Progenitor cell of endocrine pancreas (in vitro differentiated cells): Measurements from ENCODE around the gene SKI. TPM values are rescaled to one million over a fixed set of nuclear protein-coding genes. Genes with fewer than 3 reads are reported as not detected.

Experiments
- DNase-seq: peaks from one replicate; pipeline ENCODE4 v3.0.0; 2021; ENCODE audit warnings: low spot score; ENCODE audit not compliant: unreplicated experiment
- H3K27ac Mint-ChIP-seq: 2 replicates; pipeline ENCODE4 v1.8.0; 2021; ENCODE audit warnings: mild to moderate bottlenecking, moderate library complexity, mixed read lengths
- H3K27me3 Mint-ChIP-seq: 2 replicates; pipeline ENCODE4 v1.8.0; 2021; ENCODE audit warnings: mixed read lengths
- H3K36me3 Mint-ChIP-seq: 2 replicates; pipeline ENCODE4 v1.8.0; 2022; ENCODE audit warnings: mixed read lengths; ENCODE audit not compliant: insufficient read depth
- H3K4me1 Mint-ChIP-seq: 2 replicates; pipeline ENCODE4 v1.8.0; 2021; ENCODE audit warnings: low read depth, mixed read lengths
- H3K4me3 Mint-ChIP-seq: 2 replicates; pipeline ENCODE4 v1.8.0; 2021; ENCODE audit warnings: low read depth, mild to moderate bottlenecking, moderate library complexity, mixed read lengths
- H3K9me3 Mint-ChIP-seq: 2 replicates; pipeline ENCODE4 v1.8.0; 2021; ENCODE audit warnings: low read depth, mixed read lengths
- total RNA-seq: library from RNA; stranded (reverse); gene quantifications from 2 replicates; pipeline ENCODE4 v1.2.1, GENCODE V29; 2021
- TF ChIP-seq, protein P1 (sequence below): fragments of 200-600 bp; sonication (generic); IDR thresholded peaks from one replicate; pipeline ENCODE4 v1.5.0; 2021; ENCODE audit warnings: antibody characterized with exemption, mild to moderate bottlenecking; ENCODE audit not compliant: unreplicated experiment

SKI gene
- total RNA-seq, 1 donor from 2014 or later = 56.2 TPM

DNA sequence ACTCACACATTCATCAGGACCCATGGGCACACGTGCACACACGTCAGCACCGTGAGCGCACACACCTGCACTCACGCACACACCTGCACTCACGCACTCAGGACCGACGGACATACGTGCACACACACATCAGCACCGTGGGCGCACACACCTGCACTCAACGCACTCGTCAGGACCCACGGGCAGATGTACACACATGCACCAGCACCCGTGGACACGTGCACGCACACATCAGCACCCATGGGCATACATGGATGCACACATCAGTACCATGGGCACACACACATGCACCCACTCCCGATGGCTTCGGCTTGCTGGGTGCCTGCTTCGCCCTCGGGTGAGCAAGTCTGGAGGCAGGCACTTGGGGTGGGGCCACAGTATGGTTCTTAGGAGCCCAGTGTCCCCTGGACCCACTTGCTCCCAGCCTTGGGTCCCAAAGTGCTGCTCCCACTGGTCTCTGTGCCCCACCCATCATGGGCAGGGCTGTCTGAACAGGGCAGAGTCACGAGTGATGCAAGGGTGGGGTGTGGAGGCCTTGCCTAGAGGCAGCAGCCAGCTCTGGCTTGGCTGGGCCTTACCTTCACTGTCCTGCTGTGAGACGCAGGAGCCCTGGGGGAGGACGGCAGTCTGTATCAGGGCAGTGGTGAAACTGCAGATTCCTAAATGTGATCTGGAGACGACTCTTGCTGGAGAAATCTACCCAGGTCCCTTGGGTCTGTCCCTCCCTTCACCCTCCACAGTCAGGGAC lies 49.8 kb downstream of the SKI start:
- TF ChIP-seq, protein P1, sequence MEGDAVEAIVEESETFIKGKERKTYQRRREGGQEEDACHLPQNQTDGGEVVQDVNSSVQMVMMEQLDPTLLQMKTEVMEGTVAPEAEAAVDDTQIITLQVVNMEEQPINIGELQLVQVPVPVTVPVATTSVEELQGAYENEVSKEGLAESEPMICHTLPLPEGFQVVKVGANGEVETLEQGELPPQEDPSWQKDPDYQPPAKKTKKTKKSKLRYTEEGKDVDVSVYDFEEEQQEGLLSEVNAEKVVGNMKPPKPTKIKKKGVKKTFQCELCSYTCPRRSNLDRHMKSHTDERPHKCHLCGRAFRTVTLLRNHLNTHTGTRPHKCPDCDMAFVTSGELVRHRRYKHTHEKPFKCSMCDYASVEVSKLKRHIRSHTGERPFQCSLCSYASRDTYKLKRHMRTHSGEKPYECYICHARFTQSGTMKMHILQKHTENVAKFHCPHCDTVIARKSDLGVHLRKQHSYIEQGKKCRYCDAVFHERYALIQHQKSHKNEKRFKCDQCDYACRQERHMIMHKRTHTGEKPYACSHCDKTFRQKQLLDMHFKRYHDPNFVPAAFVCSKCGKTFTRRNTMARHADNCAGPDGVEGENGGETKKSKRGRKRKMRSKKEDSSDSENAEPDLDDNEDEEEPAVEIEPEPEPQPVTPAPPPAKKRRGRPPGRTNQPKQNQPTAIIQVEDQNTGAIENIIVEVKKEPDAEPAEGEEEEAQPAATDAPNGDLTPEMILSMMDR = no peak
- H3K27me3 Mint-ChIP-seq = no peaks in the 10 kb centered on the region
- H3K27ac Mint-ChIP-seq = peak overlapping the region; percentile 24
- H3K36me3 Mint-ChIP-seq = peaks cover 3% of the 10 kb centered on the region
- no peak for DNase-seq
- peaks cover 32% of the 10 kb centered on the region for H3K4me1 Mint-ChIP-seq
- H3K9me3 Mint-ChIP-seq = no peaks in the 10 kb centered on the region
- H3K4me3 Mint-ChIP-seq = no peak overlapping the region

DNA sequence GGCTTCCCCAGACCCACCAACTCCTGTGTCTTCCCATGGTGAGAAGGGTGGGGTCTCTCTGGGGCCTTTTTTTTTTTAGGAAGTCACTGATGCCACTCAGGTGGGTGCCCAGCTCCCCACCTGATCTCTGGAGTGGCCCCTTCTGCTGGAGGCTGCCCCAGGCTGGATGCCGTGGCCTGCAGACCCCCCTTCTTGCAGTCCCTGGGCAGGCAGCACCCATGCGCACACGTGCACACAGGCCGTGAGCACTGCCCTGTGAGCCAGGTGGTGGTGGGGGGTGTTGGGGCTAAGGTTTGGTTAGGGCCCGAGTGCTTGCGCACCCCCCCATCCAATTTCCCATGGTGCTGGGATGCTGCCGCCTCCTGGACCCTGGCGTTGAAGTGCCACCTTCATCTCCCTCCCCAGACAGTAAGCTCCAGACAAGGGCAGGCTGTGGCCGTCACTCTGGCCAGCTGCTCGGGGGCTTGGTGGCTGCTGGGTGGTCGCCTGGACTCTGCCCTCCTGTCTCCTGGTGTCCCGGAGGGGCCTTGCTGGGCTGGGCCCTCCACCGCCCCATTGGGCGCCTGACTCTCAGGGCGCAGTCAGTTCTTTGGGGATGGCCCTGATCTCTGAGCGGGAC lies 50.6 kb downstream of the SKI start:
- Mint-ChIP-seq H3K36me3 (peaks cover 3% of the 10 kb centered on the region), H3K4me1 (peaks cover 31% of the 10 kb centered on the region), H3K9me3 (no peaks in the 10 kb centered on the region), H3K4me3 (no peak overlapping the region), H3K27ac (peak overlapping the region; percentile 90), H3K27me3 (no peaks in the 10 kb centered on the region)
- TF ChIP-seq, protein P1 = no peak
- no peak for DNase-seq

DNA sequence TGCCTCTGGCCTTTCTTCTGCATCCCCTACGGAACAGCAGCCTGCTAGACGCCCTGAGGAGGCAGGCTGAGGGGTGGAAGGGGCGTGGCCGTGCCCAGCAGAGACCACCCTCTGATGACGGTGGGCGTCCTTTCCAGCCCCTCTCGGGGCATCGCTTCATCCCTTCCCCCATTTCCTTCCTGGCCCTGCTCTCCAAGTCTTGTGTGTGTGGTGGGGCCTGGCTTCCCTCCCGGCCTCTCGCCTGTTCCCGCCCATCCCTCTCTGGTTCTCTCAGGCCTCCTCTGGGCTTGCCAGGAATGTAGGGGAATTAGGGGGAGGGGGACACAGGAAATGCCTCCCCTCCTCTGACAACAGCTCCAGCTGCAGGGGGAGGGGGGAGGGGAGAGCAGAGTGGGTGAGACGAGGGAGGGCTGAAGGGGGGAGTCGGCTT lies 51.1 kb downstream of the SKI start:
- TF ChIP-seq, protein P1 = no peak
- Mint-ChIP-seq H3K27me3 (no peaks in the 10 kb centered on the region), H3K4me3 (no peak overlapping the region), H3K27ac (peak overlapping the region; percentile 90), H3K9me3 (no peaks in the 10 kb centered on the region), H3K36me3 (peaks cover 3% of the 10 kb centered on the region), H3K4me1 (peaks cover 32% of the 10 kb centered on the region)
- DNase-seq = no peak

DNA sequence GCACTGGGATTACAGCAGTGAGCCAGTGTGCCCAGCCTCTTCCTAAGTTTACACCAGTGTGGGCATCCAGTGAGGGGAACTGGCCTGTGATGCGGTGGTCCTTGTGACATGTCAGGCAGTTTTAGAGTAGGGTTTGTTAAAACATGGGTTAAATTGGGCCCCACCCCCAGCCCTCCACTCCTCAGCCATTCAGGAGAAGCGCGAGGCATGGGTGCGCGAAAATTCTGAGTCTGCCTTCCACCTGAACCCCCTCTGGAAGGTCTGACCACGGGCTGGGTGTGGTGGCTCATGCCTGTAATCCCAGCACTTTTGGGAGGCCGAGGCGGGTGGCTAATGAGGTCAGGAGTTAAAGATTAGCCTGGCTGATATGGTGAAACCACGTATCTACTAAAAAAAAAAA lies 51.7 kb downstream of the SKI start:
- no peaks in the 10 kb centered on the region for H3K9me3 Mint-ChIP-seq
- no peak overlapping the region for H3K4me3 Mint-ChIP-seq
- TF ChIP-seq, protein P1 = no peak
- no peaks in the 10 kb centered on the region for H3K27me3 Mint-ChIP-seq
- peaks cover 3% of the 10 kb centered on the region for H3K36me3 Mint-ChIP-seq
- peaks cover 33% of the 10 kb centered on the region for H3K4me1 Mint-ChIP-seq
- DNase-seq = no peak
- H3K27ac Mint-ChIP-seq = peak overlapping the region; percentile 90

DNA sequence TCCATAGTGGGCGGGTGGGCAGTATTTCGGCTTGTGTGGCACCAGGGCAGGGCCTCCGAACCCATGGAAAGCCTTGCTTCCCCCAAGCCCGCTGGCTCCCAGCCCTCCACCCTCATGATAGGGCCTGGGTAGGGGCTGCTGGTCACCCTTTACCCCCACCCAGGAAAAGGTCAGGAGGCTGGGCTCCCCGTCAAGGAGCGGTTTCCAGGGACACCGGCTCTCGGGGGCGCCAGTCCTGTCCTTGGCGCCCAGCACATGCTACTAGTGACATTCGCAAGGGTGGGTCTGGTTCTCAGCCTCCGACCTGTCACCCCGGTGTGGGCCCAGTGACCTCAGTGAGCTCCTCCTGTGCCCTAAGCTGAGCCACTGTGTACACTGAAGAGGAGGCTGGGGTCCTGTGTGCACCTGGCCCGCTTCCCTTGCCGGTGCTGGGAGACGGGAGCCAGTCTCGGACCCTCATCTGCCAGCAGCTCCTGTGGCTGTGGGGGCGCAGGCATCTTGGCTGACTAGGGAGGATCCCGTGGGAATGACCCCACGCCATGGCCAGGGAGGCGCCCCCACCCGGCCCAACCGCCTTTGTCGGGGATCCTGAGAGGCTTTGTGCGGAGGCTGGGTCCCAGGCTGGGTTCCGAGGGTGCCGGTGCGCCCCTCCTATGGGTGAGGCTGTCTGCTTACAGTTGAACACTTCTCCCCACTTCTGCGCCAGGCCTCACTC lies 54.6 kb downstream of the SKI start:
- Mint-ChIP-seq H3K4me3 (no peak overlapping the region), H3K36me3 (peaks cover 3% of the 10 kb centered on the region), H3K4me1 (peaks cover 11% of the 10 kb centered on the region), H3K27me3 (no peaks in the 10 kb centered on the region), H3K27ac (no peak overlapping the region), H3K9me3 (no peaks in the 10 kb centered on the region)
- TF ChIP-seq, protein P1 = no peak
- no peak for DNase-seq
